Lung (tissue), 12 donors: ENCODE measurements around the gene GABRG3. TPM values are rescaled to one million over a fixed set of nuclear protein-coding genes. Genes with fewer than 3 reads are reported as not detected.
A peak's percentile ranks its signal among the peaks of the same experiment; 100 is the strongest.

Experiments
- ATAC-seq: fragments of 200-7000 bp; cut with Tn5 transposase; one replicate; pipeline ENCODE4 v1.9.1; 2020; ENCODE audit warnings: moderate number of reproducible peaks; ENCODE audit not compliant: insufficient read depth, low FRiP score
- DNase-seq, 3 donors: peaks; one replicate each; pipeline ENCODE4 v3.0.0-alpha.2; 2013 to 2017
- H3K27ac ChIP-seq, 2 donors: one replicate each; pipeline ENCODE4 v1.5.1; 2013; ENCODE audit warnings: mild to moderate bottlenecking in 2 of 2, moderate library complexity in 2 of 2, control low read depth in 1 of 2, inconsistent platforms in 1 of 2, low read depth in 1 of 2, low read length in 1 of 2
- H3K27me3 ChIP-seq, 3 donors: one replicate each; pipeline ENCODE4 v1.5.1; 2013; ENCODE audit warnings: low read length in 2 of 3; ENCODE audit not compliant: control insufficient read depth in 3 of 3, insufficient read depth in 3 of 3
- H3K36me3 ChIP-seq, 4 donors: one replicate each; pipeline ENCODE4 v1.5.1; 2013; ENCODE audit warnings: low read length in 4 of 4, mild to moderate bottlenecking in 1 of 4, moderate library complexity in 1 of 4; ENCODE audit not compliant: control insufficient read depth in 4 of 4, insufficient read depth in 4 of 4
- H3K4me1 ChIP-seq, 5 donors: one replicate each; pipeline ENCODE4 v1.5.1; 2013; ENCODE audit warnings: low read length in 5 of 5, mild to moderate bottlenecking in 2 of 5, moderate library complexity in 1 of 5; ENCODE audit not compliant: control insufficient read depth in 5 of 5, insufficient read depth in 5 of 5
- H3K4me3 ChIP-seq: one replicate; pipeline ENCODE4 v1.5.1; 2013; ENCODE audit warnings: mild to moderate bottlenecking, control low read depth, moderate library complexity
- H3K9ac ChIP-seq, 2 donors: one replicate each; pipeline ENCODE4 v1.5.1; 2013; ENCODE audit warnings: low read length in 2 of 2, control low read depth in 1 of 2; ENCODE audit not compliant: insufficient read depth in 1 of 2
- H3K9me3 ChIP-seq, 4 donors: one replicate each; pipeline ENCODE4 v1.5.1; 2013; ENCODE audit warnings: low read length in 3 of 4, mild to moderate bottlenecking in 1 of 4, moderate library complexity in 1 of 4; ENCODE audit not compliant: control insufficient read depth in 4 of 4, insufficient read depth in 3 of 4
- CTCF ChIP-seq: IDR thresholded peaks from 2 replicates; pipeline ENCODE4 v1.5.1; 2012; ENCODE audit warnings: mild to moderate bottlenecking; ENCODE audit errors: control extremely low read depth, extremely low read depth
- WGBS, 2 donors: extraction: QIAGEN DNeasy Blood & Tissue Kit; methylation state at CpG; one replicate each; pipeline ENCODE4 v1.1.7; 2013; 5-methylcytosine and 5-hydroxymethylcytosine counted together
- polyA plus RNA-seq, 2 donors: library from polyadenylated mRNA; stranded (reverse); fragments of 200-250 nt; gene quantifications; one replicate each; pipeline ENCODE4 v1.2.1, GENCODE V29; 2013
- total RNA-seq, 2 donors: library from RNA; depleted of rRNA in 1 of 2; stranded (reverse); fragments of >200 nt in 1 of 2; gene quantifications; one replicate each; pipeline ENCODE4 v1.2.1, GENCODE V29; 2014 to 2021
- donor health status: control.
- donor health status: control.
- donor health status: Bipolar disorder and iron deficiency.
- donor health status: healthy.
- donor health status: DM: yes; HTN: yes; CAD: no.

Gene GABRG3
- total and polyA plus RNA-seq, 4 donors = 16.9 TPM; not detected in 3

GRCh38 chr15:27249046-27249759 lies 278.2 kb downstream of the GABRG3 start:
- no peak for TF ChIP-seq CTCF
- DNase-seq = no peak
- WGBS, 2 donors = 94 to 95% methylated on average over 23 of the region's 23 CpGs

GRCh38 chr15:27249760-27250109 lies 278.8 kb downstream of the GABRG3 start:
- Histone ChIP-seq H3K27ac (no peak overlapping the region), H3K9ac (no peak overlapping the region), H3K4me3 (no peak overlapping the region), H3K36me3 (no peaks in the 10 kb centered on the region), H3K4me1 (peaks cover 0 to 8% (median 0%) of the 10 kb centered on the region in 5 donors), H3K9me3 (peaks cover 0 to 6% (median 0%) of the 10 kb centered on the region in 4 donors), H3K27me3 (no peaks in the 10 kb centered on the region)
- no peak for DNase-seq
- ATAC-seq = no peak
- 69 to 89% methylated on average over 3 of the region's 3 CpGs for WGBS, 2 donors
- TF ChIP-seq CTCF = no peak

More at GRCh38 chr15:27249046-27249759, 278.2 kb downstream of the GABRG3 start:
- no peak for ATAC-seq
- no peak overlapping the region for H3K4me3 ChIP-seq
- no peaks in the 10 kb centered on the region for H3K27me3 ChIP-seq
- H3K9me3 ChIP-seq = peaks cover 0 to 6% (median 0%) of the 10 kb centered on the region in 4 donors
- H3K9ac ChIP-seq = no peak overlapping the region
- H3K36me3 ChIP-seq = no peaks in the 10 kb centered on the region
- H3K4me1 ChIP-seq = peaks cover 0 to 6% (median 0%) of the 10 kb centered on the region in 5 donors
- no peak overlapping the region for H3K27ac ChIP-seq

GRCh38 chr15:27250223-27250622 lies 279.2 kb downstream of the GABRG3 start:
- no peak overlapping the region for H3K4me3 ChIP-seq
- H3K9ac ChIP-seq = no peak overlapping the region
- H3K27ac ChIP-seq = no peak overlapping the region
- TF ChIP-seq CTCF = no peak
- H3K36me3 ChIP-seq = no peaks in the 10 kb centered on the region
- peaks cover 0 to 6% (median 0%) of the 10 kb centered on the region in 4 donors for H3K9me3 ChIP-seq
- DNase-seq = peak in 2 of 3 donors; percentile 35 to 68
- peaks cover 0 to 8% (median 0%) of the 10 kb centered on the region in 5 donors for H3K4me1 ChIP-seq
- H3K27me3 ChIP-seq = no peaks in the 10 kb centered on the region
- WGBS, 2 donors = 63 to 77% methylated on average over 6 of the region's 6 CpGs
- ATAC-seq = no peak
